Measurements from ENCODE around the gene DMXL1.

DNA sequence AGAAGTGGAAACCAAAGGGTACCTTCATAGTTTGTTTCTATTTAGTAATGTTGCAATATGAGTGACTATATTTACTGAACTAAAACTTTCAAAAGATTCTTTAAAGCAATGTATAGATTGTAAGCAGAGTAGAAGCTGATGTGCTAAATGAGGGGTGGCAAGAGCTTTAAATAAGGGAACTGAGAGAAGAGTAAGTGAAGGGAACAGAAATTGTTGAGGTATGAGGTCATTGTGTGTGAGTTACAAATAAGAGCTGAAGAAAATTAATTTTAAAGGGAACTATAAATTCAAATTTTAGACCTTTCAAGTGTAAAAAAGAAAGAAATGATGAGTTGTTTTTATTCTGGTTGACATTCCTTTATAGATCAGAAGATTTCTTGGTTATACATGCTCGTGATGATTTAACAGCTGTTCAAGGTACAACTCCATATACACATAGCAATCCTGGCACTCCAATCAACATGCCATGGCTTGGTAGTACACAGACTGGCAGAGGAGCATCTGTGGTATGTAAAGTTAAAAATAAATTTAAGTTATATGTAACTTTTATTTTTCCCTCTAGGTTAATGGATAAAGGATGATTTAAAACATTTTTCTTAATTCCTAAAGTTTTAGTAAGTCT lies 149.8 kb downstream of the DMXL1 start:
- TF ChIP-seq, protein P1, sequence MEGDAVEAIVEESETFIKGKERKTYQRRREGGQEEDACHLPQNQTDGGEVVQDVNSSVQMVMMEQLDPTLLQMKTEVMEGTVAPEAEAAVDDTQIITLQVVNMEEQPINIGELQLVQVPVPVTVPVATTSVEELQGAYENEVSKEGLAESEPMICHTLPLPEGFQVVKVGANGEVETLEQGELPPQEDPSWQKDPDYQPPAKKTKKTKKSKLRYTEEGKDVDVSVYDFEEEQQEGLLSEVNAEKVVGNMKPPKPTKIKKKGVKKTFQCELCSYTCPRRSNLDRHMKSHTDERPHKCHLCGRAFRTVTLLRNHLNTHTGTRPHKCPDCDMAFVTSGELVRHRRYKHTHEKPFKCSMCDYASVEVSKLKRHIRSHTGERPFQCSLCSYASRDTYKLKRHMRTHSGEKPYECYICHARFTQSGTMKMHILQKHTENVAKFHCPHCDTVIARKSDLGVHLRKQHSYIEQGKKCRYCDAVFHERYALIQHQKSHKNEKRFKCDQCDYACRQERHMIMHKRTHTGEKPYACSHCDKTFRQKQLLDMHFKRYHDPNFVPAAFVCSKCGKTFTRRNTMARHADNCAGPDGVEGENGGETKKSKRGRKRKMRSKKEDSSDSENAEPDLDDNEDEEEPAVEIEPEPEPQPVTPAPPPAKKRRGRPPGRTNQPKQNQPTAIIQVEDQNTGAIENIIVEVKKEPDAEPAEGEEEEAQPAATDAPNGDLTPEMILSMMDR (IDR thresholded peaks at IDR 0.05): no peak
- no peak for TF ChIP-seq REST (IDR thresholded peaks at IDR 0.05; ENCODE audit: low read depth, low read length)
- no peak for TF ChIP-seq EP300 (IDR thresholded peaks at IDR 0.05; ENCODE audit: borderline replicate concordance in 1 of 2, low read depth in 1 of 2, low read length in 1 of 2)
- TF ChIP-seq MXI1 (IDR thresholded peaks at IDR 0.05; ENCODE audit: low read depth, low read length): no peak
- no peak for TF ChIP-seq RAD21 (IDR thresholded peaks at IDR 0.05; ENCODE audit: low read length)
- TF ChIP-seq, protein P2, sequence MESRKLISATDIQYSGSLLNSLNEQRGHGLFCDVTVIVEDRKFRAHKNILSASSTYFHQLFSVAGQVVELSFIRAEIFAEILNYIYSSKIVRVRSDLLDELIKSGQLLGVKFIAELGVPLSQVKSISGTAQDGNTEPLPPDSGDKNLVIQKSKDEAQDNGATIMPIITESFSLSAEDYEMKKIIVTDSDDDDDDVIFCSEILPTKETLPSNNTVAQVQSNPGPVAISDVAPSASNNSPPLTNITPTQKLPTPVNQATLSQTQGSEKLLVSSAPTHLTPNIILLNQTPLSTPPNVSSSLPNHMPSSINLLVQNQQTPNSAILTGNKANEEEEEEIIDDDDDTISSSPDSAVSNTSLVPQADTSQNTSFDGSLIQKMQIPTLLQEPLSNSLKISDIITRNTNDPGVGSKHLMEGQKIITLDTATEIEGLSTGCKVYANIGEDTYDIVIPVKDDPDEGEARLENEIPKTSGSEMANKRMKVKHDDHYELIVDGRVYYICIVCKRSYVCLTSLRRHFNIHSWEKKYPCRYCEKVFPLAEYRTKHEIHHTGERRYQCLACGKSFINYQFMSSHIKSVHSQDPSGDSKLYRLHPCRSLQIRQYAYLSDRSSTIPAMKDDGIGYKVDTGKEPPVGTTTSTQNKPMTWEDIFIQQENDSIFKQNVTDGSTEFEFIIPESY (IDR thresholded peaks at IDR 0.05; ENCODE audit: borderline replicate concordance, low read depth): no peak
- TF ChIP-seq, protein P3, sequence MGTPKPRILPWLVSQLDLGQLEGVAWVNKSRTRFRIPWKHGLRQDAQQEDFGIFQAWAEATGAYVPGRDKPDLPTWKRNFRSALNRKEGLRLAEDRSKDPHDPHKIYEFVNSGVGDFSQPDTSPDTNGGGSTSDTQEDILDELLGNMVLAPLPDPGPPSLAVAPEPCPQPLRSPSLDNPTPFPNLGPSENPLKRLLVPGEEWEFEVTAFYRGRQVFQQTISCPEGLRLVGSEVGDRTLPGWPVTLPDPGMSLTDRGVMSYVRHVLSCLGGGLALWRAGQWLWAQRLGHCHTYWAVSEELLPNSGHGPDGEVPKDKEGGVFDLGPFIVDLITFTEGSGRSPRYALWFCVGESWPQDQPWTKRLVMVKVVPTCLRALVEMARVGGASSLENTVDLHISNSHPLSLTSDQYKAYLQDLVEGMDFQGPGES (IDR thresholded peaks at IDR 0.05; ENCODE audit: low read depth, low read length): no peak
- no peak for TF ChIP-seq RCOR1 (IDR thresholded peaks at IDR 0.05; ENCODE audit: low read length)
- TF ChIP-seq FOXM1 (IDR thresholded peaks at IDR 0.05; ENCODE audit: low read depth): no peak
- no peak for TF ChIP-seq NRF1 (IDR thresholded peaks at IDR 0.05; ENCODE audit: low read depth, low read length)
- no peak for TF ChIP-seq RXRA (IDR thresholded peaks at IDR 0.05; ENCODE audit: borderline replicate concordance, low read depth)
- no peak for TF ChIP-seq USF1 (IDR thresholded peaks at IDR 0.05; ENCODE audit: borderline replicate concordance, low read depth)
- TF ChIP-seq CHD2 (IDR thresholded peaks at IDR 0.05; ENCODE audit: low read length, partially characterized antibody): no peak
